HCT116 (cell line): ENCODE data around the gene TBC1D23.

Experiments used
- EZH2phosphoT487 ChIP-seq: fragments of 200-600 bp; IDR thresholded peaks from 2 replicates; pipeline ENCODE4 v1.6.1; 2018; ENCODE audit warnings: antibody characterized with exemption, borderline replicate concordance
- POLR2A ChIP-seq: IDR thresholded peaks from 2 replicates; pipeline ENCODE4 v1.7.0; 2011; ENCODE audit warnings: borderline replicate concordance; ENCODE audit not compliant: insufficient read depth, insufficient read length; ENCODE audit errors: extremely low read depth
- POLR2AphosphoS5 ChIP-seq: IDR thresholded peaks from 2 replicates; pipeline ENCODE4 v1.6.1; 2011; ENCODE audit warnings: mild to moderate bottlenecking, low read depth, low read length, moderate library complexity
- RAD21 ChIP-seq: IDR thresholded peaks from 2 replicates; pipeline ENCODE4 v1.6.1; 2012; ENCODE audit warnings: low read depth, mild to moderate bottlenecking
- SP1 ChIP-seq: IDR thresholded peaks from 2 replicates; pipeline ENCODE4 v1.6.1; 2012; ENCODE audit warnings: low read depth
- ZNF274 ChIP-seq: fragments of 200-500 bp; sonication (Bioruptor generic); IDR thresholded peaks from 2 replicates; pipeline ENCODE4 v1.6.1; 2014; ENCODE audit warnings: mild to moderate bottlenecking, low read depth, low read length, inconsistent platforms
- TF ChIP-seq, protein P1 (sequence below): IDR thresholded peaks from 2 replicates; pipeline ENCODE4 v1.6.1; 2012
- TF ChIP-seq, protein P2 (sequence below), 3 experiments: fragments of 200-600 bp in 1 of 3; sonication (generic) in 1 of 3; IDR thresholded peaks in 2 of 3; conservative IDR thresholded peaks in 1 of 3; 2 replicates each; pipeline ENCODE4 v1.5.1; 2012 to 2017; ENCODE audit warnings: low read depth in 2 of 3, low read length in 2 of 3, antibody characterized with exemption in 1 of 3, borderline replicate concordance in 1 of 3, control low read depth in 1 of 3, mild to moderate bottlenecking in 1 of 3, mixed read lengths in 1 of 3, mixed run types in 1 of 3, moderate library complexity in 1 of 3; ENCODE audit not compliant: insufficient read depth in 1 of 3
- TF ChIP-seq, protein P3 (sequence below): IDR thresholded peaks from 2 replicates; pipeline ENCODE4 v1.6.1; 2011; ENCODE audit warnings: mild to moderate bottlenecking, low read length, moderate library complexity; ENCODE audit not compliant: insufficient replicate concordance; ENCODE audit errors: extremely low read depth
- TF ChIP-seq, protein P4 (sequence below): IDR thresholded peaks from 2 replicates; pipeline ENCODE4 v1.6.1; 2012

DNA sequence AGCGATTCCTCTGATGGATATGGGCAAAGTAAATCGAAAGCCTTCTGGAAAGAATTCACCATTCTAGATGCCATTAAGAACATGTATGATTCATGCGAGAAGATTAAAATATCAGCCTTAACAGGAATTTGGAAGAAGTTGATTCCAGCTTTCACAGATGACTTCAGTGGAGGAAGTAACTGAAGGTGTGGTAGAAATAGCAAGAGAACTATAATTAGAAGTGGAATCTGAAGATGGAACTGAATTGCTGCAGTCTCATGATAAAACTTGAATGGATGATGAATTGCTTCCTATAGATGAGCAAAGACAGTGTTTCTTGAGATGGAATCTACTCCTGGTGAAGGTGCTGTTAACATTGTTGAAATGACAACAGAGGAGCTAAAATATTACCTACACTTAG, 30.1 kb upstream of the TBC1D23 start:
- no peak for TF ChIP-seq POLR2A
- TF ChIP-seq, protein P1, sequence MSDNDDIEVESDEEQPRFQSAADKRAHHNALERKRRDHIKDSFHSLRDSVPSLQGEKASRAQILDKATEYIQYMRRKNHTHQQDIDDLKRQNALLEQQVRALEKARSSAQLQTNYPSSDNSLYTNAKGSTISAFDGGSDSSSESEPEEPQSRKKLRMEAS = no peak
- TF ChIP-seq SP1 = no peak
- TF ChIP-seq POLR2AphosphoS5 = no peak
- no peak for TF ChIP-seq RAD21
- TF ChIP-seq, protein P2, sequence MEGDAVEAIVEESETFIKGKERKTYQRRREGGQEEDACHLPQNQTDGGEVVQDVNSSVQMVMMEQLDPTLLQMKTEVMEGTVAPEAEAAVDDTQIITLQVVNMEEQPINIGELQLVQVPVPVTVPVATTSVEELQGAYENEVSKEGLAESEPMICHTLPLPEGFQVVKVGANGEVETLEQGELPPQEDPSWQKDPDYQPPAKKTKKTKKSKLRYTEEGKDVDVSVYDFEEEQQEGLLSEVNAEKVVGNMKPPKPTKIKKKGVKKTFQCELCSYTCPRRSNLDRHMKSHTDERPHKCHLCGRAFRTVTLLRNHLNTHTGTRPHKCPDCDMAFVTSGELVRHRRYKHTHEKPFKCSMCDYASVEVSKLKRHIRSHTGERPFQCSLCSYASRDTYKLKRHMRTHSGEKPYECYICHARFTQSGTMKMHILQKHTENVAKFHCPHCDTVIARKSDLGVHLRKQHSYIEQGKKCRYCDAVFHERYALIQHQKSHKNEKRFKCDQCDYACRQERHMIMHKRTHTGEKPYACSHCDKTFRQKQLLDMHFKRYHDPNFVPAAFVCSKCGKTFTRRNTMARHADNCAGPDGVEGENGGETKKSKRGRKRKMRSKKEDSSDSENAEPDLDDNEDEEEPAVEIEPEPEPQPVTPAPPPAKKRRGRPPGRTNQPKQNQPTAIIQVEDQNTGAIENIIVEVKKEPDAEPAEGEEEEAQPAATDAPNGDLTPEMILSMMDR (IDR thresholded peaks at IDR 0.05 in 2 of 3, conservative IDR thresholded peaks at IDR 0.05 in 1 of 3; ENCODE audit: borderline replicate concordance in 1 of 3, insufficient read depth in 1 of 3, low read depth in 2 of 3, low read length in 2 of 3) = no peak
- TF ChIP-seq EZH2phosphoT487 = no peak
- no peak for TF ChIP-seq ZNF274
- TF ChIP-seq, protein P3, sequence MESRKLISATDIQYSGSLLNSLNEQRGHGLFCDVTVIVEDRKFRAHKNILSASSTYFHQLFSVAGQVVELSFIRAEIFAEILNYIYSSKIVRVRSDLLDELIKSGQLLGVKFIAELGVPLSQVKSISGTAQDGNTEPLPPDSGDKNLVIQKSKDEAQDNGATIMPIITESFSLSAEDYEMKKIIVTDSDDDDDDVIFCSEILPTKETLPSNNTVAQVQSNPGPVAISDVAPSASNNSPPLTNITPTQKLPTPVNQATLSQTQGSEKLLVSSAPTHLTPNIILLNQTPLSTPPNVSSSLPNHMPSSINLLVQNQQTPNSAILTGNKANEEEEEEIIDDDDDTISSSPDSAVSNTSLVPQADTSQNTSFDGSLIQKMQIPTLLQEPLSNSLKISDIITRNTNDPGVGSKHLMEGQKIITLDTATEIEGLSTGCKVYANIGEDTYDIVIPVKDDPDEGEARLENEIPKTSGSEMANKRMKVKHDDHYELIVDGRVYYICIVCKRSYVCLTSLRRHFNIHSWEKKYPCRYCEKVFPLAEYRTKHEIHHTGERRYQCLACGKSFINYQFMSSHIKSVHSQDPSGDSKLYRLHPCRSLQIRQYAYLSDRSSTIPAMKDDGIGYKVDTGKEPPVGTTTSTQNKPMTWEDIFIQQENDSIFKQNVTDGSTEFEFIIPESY = no peak
- TF ChIP-seq, protein P4, sequence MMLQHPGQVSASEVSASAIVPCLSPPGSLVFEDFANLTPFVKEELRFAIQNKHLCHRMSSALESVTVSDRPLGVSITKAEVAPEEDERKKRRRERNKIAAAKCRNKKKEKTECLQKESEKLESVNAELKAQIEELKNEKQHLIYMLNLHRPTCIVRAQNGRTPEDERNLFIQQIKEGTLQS = no peak
